HG03064 (cell line): Measurements from ENCODE around the gene SYT12.

Source experiments
- ATAC-seq: cut with Tn5 transposase; IDR thresholded peaks from one replicate; pipeline ENCODE4 v1.9.1; 2021; ENCODE audit warnings: low read depth; ENCODE audit not compliant: unreplicated experiment

SYT12 gene

GRCh38 chr11:67090717-67091116 is 67.8 kb downstream of the SYT12 start:
- no peak for ATAC-seq

- no peak for ATAC-seq
Observed at GRCh38 chr11:67095214-67095507, 72.2 kb downstream of the SYT12 start.

GRCh38 chr11:67098799-67099429 is 76.0 kb downstream of the SYT12 start:
- no peak for ATAC-seq

- no peak for ATAC-seq
Observed at GRCh38 chr11:67099831-67100324, 76.9 kb downstream of the SYT12 start.
